GM23338 (cell line): ENCODE data around the gene ZBTB12. TPM values are rescaled to one million over a fixed set of nuclear protein-coding genes. Genes with fewer than 3 reads are reported as not detected.
"Not testable (repeated sequence)": the region's sequence is repeated elsewhere in the genome, so short reads cannot be mapped to it uniquely, and the experiment has no call there.

Experiments used
- ATAC-seq: fragments of 200-7000 bp; cut with Tn5 transposase; 3 replicates; pipeline ENCODE4 v1.9.1; 2020
- DNase-seq: peaks from one replicate; pipeline ENCODE4 v3.0.0-alpha.2; 2015; ENCODE audit warnings: low spot score
- H2AFZ ChIP-seq: fragments of 200-600 bp; sonication (generic); 2 replicates; pipeline ENCODE4 v1.8.0; 2016; ENCODE audit warnings: antibody characterized with exemption, mild to moderate bottlenecking, moderate library complexity
- H3F3A ChIP-seq: fragments of 200-600 bp; sonication (generic); replicated peaks from 2 replicates; pipeline ENCODE4 v1.8.0; 2017; ENCODE audit warnings: antibody characterized with exemption, mixed run types, low read depth
- H3K27ac ChIP-seq: fragments of 200-600 bp; sonication (generic); 2 replicates; pipeline ENCODE4 v1.6.1; 2016; ENCODE audit warnings: low read depth
- H3K27me3 ChIP-seq: fragments of 200-600 bp; sonication (generic); 2 replicates; pipeline ENCODE4 v1.8.0; 2016; ENCODE audit warnings: mild to moderate bottlenecking, mixed run types, moderate library complexity; ENCODE audit not compliant: insufficient read depth
- H3K36me3 ChIP-seq: fragments of 200-600 bp; sonication (generic); 2 replicates; pipeline ENCODE4 v1.8.0; 2016; ENCODE audit warnings: mild to moderate bottlenecking; ENCODE audit not compliant: insufficient read depth
- H3K4me1 ChIP-seq: fragments of 200-600 bp; sonication (generic); 2 replicates; pipeline ENCODE4 v1.8.0; 2016; ENCODE audit warnings: mild to moderate bottlenecking, moderate library complexity; ENCODE audit not compliant: insufficient read depth
- H3K4me2 ChIP-seq: fragments of 200-600 bp; sonication (generic); 2 replicates; pipeline ENCODE4 v1.7.1; 2017; ENCODE audit warnings: mixed run types
- H3K4me3 ChIP-seq: fragments of 200-600 bp; sonication (generic); 2 replicates; pipeline ENCODE4 v1.6.1; 2016; ENCODE audit warnings: mixed run types
- H3K79me2 ChIP-seq: fragments of 200-600 bp; sonication (generic); replicated peaks from 2 replicates; pipeline ENCODE4 v1.8.0; 2017; ENCODE audit warnings: mild to moderate bottlenecking; ENCODE audit not compliant: insufficient read depth
- H3K9me2 ChIP-seq: fragments of 200-600 bp; sonication (generic); 2 replicates; pipeline ENCODE4 v1.8.0; 2017; ENCODE audit not compliant: insufficient read depth
- H4K20me1 ChIP-seq: fragments of 200-600 bp; sonication (generic); replicated peaks from 2 replicates; pipeline ENCODE4 v1.8.0; 2017; ENCODE audit warnings: mild to moderate bottlenecking; ENCODE audit not compliant: insufficient read depth
- H3K27ac Mint-ChIP-seq: 2 replicates; pipeline ENCODE4 v1.8.0; 2020; ENCODE audit warnings: inconsistent platforms, mild to moderate bottlenecking, moderate library complexity, mixed read lengths
- H3K27me3 Mint-ChIP-seq: 3 replicates; pipeline ENCODE4 v1.8.0; 2022; ENCODE audit warnings: low read depth, mild to moderate bottlenecking, moderate library complexity, mixed read lengths, inconsistent platforms; ENCODE audit not compliant: insufficient read depth, poor library complexity
- H3K36me3 Mint-ChIP-seq: 3 replicates; pipeline ENCODE4 v1.8.0; 2021; ENCODE audit warnings: low read depth, mild to moderate bottlenecking, inconsistent platforms, moderate library complexity, mixed read lengths
- H3K4me1 Mint-ChIP-seq: 3 replicates; pipeline ENCODE4 v1.8.0; 2020; ENCODE audit warnings: mild to moderate bottlenecking, inconsistent platforms, mixed read lengths
- H3K4me3 Mint-ChIP-seq: 3 replicates; pipeline ENCODE4 v1.8.0; 2021; ENCODE audit warnings: moderate library complexity, mild to moderate bottlenecking, inconsistent platforms, mixed read lengths
- H3K9me3 Mint-ChIP-seq: 3 replicates; pipeline ENCODE4 v1.8.0; 2020; ENCODE audit warnings: moderate library complexity, mild to moderate bottlenecking, inconsistent platforms, mixed read lengths
- CREB1 ChIP-seq: fragments of 250-450 bp; sonication (Bioruptor Pico); IDR thresholded peaks from 2 replicates; pipeline ENCODE4 v1.5.0; 2020; ENCODE audit warnings: low read depth, mild to moderate bottlenecking, moderate library complexity
- EZH2 ChIP-seq: fragments of 200-600 bp; sonication (generic); IDR thresholded peaks from one replicate; pipeline ENCODE4 v1.8.0; 2017; ENCODE audit warnings: antibody characterized with exemption, mild to moderate bottlenecking, low read depth; ENCODE audit not compliant: unreplicated experiment
- EZH2phosphoT487 ChIP-seq: fragments of 200-600 bp; sonication (generic); IDR thresholded peaks from one replicate; pipeline ENCODE4 v1.8.1; 2018; ENCODE audit warnings: antibody characterized with exemption; ENCODE audit not compliant: unreplicated experiment
- POLR2AphosphoS5 ChIP-seq: IDR thresholded peaks from 2 replicates; pipeline ENCODE4 v1.6.1; 2016; ENCODE audit warnings: antibody characterized with exemption, low read depth
- polyA plus RNA-seq: library from polyadenylated mRNA; unstranded; fragments of >200 nt; fragmentation: Nextera tagmentation; extraction: Ambion mirVana; gene quantifications from 2 replicates; pipeline ENCODE4 v1.2.1, GENCODE V29; 2016
- total RNA-seq: library from RNA; depleted of rRNA; stranded (reverse); fragments of >200 nt; shearing (Covaris generic); gene quantifications from 2 replicates; pipeline ENCODE4 v1.2.3, GENCODE V29; 2014
- TF ChIP-seq, protein P1 (sequence below): fragments of 250-450 bp; sonication (Bioruptor Pico); IDR thresholded peaks from 2 replicates; pipeline ENCODE4 v1.5.0; 2020; ENCODE audit warnings: mild to moderate bottlenecking, moderate library complexity
- TF ChIP-seq, protein P2 (sequence below): IDR thresholded peaks from 2 replicates; pipeline ENCODE4 v1.6.1; 2016; ENCODE audit warnings: antibody characterized with exemption
- TF ChIP-seq, protein P3 (sequence below): IDR thresholded peaks from one replicate; pipeline ENCODE4 v1.6.1; 2018; ENCODE audit warnings: antibody characterized with exemption; ENCODE audit not compliant: unreplicated experiment

ZBTB12 gene
- total and polyA plus RNA-seq, 2 experiments from 2014 or later: 0.18 to 14.4 TPM

DNA sequence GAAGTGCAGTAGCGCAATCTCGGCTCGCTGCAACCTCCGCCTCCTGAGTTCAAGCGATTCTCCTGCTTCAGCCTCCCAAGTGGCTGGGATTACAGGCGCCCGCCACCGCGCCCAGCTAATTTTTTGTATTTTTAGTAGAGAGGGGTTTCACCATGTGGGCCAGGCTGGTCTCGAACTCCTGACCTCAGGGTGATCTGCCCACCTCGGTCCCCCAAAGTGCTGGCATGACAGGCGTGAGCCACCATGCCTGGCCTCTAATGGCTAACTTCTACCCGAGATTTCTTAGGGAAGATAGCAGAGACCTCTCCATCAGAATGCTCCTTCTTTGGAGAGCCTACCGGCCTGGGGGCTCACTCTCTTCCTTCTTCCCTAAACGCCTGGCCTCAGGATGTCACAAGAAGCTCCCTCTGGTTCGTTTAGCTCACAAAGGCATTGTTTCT is 37.7 kb downstream of the ZBTB12 start:
- not testable (repeated sequence) for ATAC-seq, DNase-seq, H3F3A ChIP-seq, H3K36me3 ChIP-seq, H4K20me1 ChIP-seq, H3K36me3 Mint-ChIP-seq, H3K27me3 ChIP-seq, H3K4me1 Mint-ChIP-seq, H3K9me2 ChIP-seq, H3K9me3 Mint-ChIP-seq, H3K79me2 ChIP-seq
- Histone ChIP-seq H3K4me3 (peak overlapping the region; percentile 73), H3K4me2 (peak overlapping the region; percentile 75), H3K4me1 (peaks cover 12% of the 10 kb centered on the region; the same call in 1 of the 2 replicates), H2AFZ (0 out of 2 replicates have a peak overlapping the region, but pooled peaks have one; percentile 30), H3K27ac (peak overlapping the region; percentile 75)
- Mint-ChIP-seq H3K27me3 (peaks cover 19% of the 10 kb centered on the region), H3K27ac (peak overlapping the region; percentile 97), H3K4me3 (peak overlapping the region; percentile 95)

DNA sequence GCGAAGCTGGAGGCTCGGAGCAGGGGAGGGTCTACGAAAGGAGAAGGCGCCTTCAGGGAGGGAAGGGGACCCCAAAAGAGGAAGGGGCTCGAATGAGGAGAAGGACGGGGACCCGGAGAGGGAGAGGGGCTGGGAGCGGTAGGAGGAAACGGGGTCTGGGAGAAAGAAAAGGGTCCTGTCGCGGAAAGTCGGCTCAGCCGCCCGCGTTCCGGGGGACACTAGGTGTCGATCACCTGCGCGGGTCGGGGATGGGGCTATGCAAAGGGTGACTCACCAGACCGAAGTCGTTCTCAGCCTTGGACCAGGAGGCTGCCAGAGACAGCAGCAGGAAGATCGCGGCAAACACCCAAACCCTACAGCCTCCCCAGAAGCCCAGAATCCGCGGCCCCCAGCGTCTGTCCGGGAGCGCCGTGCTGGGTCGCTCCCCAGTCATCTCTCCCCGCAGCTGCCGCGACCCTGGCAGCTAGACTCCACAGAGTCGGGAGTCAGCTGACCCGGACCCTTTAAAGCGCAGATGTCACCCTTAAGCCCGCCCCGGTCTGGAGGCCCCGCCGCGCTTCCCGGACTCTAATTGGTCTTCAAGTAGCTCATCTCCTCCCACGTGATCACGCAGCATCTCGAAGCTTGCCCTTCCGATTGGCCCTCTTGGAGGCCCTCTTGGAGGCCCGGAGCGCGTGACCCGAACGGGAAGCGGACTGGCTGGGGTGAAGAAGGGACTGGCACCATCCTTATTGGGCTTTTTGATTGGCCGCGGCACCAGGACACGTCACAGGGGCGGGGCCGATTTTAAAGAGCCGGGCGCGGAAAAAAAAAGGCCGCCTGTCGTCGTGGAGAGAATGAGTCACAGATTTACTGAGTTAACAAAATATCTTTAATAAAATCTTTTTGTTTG is 39.3 kb downstream of the ZBTB12 start, which contains the start of gene NEU1:
Gene NEU1, minus strand, starts transcription at position 478 of the 892 bp plus-strand sequence. Its CDS starts 45 bp downstream, at position 433.
- Histone ChIP-seq H4K20me1 (peaks cover 3% of the 10 kb centered on the region; the same call in 1 of the 2 replicates), H3K4me3 (peak within 1 kb of the TSS; percentile 73), H3K4me1 (peaks cover 12% of the 10 kb centered on the region; the same call in 1 of the 2 replicates), H3K9me2 (no peaks in the 10 kb centered on the region), H3F3A (peaks cover 8% of the 10 kb centered on the region; the same call in 1 of the 2 replicates), H3K27ac (peak within 1 kb of the TSS; percentile 75), H2AFZ (0 out of 2 replicates have a peak within 1 kb of the TSS, but pooled peaks have one; percentile 30), H3K27me3 (no peaks in the 10 kb centered on the region), H3K36me3 (no peaks in the 10 kb centered on the region), H3K4me2 (peak within 1 kb of the TSS; percentile 98), H3K79me2 (peaks cover 8% of the 10 kb centered on the region; the same call in 1 of the 2 replicates)
- DNase-seq (peak; percentile 100), ATAC-seq (peak; percentile 93)
- TF ChIP-seq, protein P1, sequence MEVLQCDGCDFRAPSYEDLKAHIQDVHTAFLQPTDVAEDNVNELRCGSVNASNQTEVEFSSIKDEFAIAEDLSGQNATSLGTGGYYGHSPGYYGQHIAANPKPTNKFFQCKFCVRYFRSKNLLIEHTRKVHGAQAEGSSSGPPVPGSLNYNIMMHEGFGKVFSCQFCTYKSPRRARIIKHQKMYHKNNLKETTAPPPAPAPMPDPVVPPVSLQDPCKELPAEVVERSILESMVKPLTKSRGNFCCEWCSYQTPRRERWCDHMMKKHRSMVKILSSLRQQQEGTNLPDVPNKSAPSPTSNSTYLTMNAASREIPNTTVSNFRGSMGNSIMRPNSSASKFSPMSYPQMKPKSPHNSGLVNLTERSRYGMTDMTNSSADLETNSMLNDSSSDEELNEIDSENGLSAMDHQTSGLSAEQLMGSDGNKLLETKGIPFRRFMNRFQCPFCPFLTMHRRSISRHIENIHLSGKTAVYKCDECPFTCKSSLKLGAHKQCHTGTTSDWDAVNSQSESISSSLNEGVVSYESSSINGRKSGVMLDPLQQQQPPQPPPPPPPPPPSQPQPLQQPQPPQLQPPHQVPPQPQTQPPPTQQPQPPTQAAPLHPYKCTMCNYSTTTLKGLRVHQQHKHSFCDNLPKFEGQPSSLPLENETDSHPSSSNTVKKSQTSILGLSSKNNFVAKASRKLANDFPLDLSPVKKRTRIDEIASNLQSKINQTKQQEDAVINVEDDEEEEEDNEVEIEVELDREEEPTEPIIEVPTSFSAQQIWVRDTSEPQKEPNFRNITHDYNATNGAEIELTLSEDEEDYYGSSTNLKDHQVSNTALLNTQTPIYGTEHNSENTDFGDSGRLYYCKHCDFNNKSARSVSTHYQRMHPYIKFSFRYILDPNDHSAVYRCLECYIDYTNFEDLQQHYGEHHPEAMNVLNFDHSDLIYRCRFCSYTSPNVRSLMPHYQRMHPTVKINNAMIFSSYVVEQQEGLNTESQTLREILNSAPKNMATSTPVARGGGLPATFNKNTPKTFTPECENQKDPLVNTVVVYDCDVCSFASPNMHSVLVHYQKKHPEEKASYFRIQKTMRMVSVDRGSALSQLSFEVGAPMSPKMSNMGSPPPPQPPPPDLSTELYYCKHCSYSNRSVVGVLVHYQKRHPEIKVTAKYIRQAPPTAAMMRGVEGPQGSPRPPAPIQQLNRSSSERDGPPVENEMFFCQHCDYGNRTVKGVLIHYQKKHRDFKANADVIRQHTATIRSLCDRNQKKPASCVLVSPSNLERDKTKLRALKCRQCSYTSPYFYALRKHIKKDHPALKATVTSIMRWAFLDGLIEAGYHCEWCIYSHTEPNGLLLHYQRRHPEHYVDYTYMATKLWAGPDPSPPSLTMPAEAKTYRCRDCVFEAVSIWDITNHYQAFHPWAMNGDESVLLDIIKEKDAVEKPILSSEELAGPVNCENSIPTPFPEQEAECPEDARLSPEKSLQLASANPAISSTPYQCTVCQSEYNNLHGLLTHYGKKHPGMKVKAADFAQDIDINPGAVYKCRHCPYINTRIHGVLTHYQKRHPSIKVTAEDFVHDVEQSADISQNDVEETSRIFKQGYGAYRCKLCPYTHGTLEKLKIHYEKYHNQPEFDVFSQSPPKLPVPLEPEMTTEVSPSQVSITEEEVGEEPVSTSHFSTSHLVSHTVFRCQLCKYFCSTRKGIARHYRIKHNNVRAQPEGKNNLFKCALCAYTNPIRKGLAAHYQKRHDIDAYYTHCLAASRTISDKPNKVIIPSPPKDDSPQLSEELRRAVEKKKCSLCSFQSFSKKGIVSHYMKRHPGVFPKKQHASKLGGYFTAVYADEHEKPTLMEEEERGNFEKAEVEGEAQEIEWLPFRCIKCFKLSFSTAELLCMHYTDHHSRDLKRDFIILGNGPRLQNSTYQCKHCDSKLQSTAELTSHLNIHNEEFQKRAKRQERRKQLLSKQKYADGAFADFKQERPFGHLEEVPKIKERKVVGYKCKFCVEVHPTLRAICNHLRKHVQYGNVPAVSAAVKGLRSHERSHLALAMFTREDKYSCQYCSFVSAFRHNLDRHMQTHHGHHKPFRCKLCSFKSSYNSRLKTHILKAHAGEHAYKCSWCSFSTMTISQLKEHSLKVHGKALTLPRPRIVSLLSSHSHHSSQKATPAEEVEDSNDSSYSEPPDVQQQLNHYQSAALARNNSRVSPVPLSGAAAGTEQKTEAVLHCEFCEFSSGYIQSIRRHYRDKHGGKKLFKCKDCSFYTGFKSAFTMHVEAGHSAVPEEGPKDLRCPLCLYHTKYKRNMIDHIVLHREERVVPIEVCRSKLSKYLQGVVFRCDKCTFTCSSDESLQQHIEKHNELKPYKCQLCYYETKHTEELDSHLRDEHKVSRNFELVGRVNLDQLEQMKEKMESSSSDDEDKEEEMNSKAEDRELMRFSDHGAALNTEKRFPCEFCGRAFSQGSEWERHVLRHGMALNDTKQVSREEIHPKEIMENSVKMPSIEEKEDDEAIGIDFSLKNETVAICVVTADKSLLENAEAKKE (CRISPR knock-in tag): no peak
- TF ChIP-seq CREB1 (CRISPR knock-in tag): peak; percentile 89
- TF ChIP-seq, protein P2, sequence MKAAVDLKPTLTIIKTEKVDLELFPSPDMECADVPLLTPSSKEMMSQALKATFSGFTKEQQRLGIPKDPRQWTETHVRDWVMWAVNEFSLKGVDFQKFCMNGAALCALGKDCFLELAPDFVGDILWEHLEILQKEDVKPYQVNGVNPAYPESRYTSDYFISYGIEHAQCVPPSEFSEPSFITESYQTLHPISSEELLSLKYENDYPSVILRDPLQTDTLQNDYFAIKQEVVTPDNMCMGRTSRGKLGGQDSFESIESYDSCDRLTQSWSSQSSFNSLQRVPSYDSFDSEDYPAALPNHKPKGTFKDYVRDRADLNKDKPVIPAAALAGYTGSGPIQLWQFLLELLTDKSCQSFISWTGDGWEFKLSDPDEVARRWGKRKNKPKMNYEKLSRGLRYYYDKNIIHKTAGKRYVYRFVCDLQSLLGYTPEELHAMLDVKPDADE: peak; percentile 30; the same call in 1 of the 2 replicates
- TF ChIP-seq EZH2: no peak
- peak; percentile 91 for TF ChIP-seq POLR2AphosphoS5
- no peak for TF ChIP-seq EZH2phosphoT487
- TF ChIP-seq, protein P3, sequence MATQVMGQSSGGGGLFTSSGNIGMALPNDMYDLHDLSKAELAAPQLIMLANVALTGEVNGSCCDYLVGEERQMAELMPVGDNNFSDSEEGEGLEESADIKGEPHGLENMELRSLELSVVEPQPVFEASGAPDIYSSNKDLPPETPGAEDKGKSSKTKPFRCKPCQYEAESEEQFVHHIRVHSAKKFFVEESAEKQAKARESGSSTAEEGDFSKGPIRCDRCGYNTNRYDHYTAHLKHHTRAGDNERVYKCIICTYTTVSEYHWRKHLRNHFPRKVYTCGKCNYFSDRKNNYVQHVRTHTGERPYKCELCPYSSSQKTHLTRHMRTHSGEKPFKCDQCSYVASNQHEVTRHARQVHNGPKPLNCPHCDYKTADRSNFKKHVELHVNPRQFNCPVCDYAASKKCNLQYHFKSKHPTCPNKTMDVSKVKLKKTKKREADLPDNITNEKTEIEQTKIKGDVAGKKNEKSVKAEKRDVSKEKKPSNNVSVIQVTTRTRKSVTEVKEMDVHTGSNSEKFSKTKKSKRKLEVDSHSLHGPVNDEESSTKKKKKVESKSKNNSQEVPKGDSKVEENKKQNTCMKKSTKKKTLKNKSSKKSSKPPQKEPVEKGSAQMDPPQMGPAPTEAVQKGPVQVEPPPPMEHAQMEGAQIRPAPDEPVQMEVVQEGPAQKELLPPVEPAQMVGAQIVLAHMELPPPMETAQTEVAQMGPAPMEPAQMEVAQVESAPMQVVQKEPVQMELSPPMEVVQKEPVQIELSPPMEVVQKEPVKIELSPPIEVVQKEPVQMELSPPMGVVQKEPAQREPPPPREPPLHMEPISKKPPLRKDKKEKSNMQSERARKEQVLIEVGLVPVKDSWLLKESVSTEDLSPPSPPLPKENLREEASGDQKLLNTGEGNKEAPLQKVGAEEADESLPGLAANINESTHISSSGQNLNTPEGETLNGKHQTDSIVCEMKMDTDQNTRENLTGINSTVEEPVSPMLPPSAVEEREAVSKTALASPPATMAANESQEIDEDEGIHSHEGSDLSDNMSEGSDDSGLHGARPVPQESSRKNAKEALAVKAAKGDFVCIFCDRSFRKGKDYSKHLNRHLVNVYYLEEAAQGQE: no peak
- Mint-ChIP-seq H3K36me3 (peaks cover 14% of the 10 kb centered on the region), H3K4me3 (peak within 1 kb of the TSS; percentile 95), H3K9me3 (peaks cover 2% of the 10 kb centered on the region; the same call in 1 of the 3 replicates), H3K27me3 (peaks cover 18% of the 10 kb centered on the region), H3K4me1 (peaks cover 8% of the 10 kb centered on the region), H3K27ac (peak within 1 kb of the TSS; percentile 97)
